ENCODE measurements around the gene HDAC7. TPM values are rescaled to one million over a fixed set of nuclear protein-coding genes. Genes with fewer than 3 reads are reported as not detected.
A peak's percentile ranks its signal among the peaks of the same experiment; 100 is the strongest.
"Not testable (repeated sequence)": the region's sequence is repeated elsewhere in the genome, so short reads cannot be mapped to it uniquely, and the experiment has no call there.

The HDAC7 gene
- total RNA-seq, 1 experiment from 2014 or later: 37.1 TPM

DNA sequence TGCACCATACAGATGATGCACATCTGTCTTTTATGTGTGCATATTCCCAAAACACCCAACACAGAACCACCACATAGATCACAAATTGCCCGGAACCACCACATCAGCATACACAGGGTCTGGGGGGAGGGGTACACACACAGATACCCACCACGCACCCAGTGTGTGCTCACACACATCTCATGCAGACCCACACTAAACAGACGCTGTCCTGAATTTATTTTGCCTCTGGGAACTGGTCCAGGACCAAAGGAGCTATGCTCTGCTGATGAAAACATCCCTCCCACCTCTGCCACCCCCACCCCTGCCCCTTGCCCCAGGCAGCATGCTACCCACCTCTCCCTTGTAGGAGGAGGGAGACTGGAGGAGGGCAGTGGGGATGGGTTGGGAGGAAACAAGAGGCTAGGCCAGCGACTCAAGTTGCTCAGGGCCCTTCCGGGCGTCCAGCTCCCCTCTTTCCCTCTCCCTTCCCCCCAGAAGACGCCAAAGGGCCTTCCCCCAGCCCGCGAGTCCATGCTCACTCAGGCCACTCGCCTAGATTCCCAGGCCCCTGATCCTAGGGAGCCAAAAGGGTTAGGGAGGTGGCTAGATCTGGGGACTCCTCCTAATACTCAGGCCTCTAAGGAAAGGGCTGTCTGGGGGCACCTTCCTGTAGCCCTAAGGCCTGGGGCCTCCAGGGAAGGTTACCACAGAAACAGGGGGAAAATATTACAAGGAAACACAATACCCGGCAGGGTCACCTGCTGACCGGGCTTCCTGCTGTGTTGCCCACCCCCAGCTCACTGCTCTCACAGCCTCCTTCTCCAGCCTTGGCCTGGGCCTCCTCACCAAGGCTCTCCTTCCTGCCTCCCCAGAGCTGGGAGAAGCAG is 3.1 kb downstream of the HDAC7 start:
- Histone ChIP-seq H3K27ac (no peak overlapping the region), H3K27me3 (no peaks in the 10 kb centered on the region), H3K36me3 (peaks cover under 1% of the 10 kb centered on the region; the same call in 1 of the 2 replicates), H3K9me3 (replicated peaks) (no peaks in the 10 kb centered on the region), H3K4me3 (no peak overlapping the region), H3K4me1 (peaks cover 47% of the 10 kb centered on the region)
- peak in 1 of 2 experiments; percentile 27 for DNase-seq

DNA sequence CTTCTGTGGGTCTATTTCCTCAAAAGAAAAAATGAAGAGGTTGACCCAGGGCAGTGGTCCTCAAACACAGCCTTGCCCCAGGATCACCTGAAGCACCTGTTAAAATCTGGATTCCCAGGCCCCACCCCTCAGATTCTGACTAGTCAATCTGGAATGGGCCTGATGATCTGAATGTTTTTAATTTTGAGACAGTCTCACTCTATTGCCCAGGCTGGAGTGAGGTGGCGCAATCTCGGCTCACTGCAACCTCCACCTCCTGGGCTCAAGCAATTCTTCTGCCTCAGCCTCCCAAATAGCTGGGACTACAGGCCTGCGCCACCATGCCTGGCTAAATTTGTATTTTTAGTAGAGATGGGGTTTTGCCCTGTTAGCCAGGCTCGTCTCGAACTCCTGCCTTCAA is 4.3 kb downstream of the HDAC7 start:
- H3K4me1 ChIP-seq: peaks cover 37% of the 10 kb centered on the region
- H3K9me3 ChIP-seq (replicated peaks); DNase-seq; H3K27me3 ChIP-seq; H3K4me3 ChIP-seq; H3K27ac ChIP-seq; H3K36me3 ChIP-seq: not testable (repeated sequence)

DNA sequence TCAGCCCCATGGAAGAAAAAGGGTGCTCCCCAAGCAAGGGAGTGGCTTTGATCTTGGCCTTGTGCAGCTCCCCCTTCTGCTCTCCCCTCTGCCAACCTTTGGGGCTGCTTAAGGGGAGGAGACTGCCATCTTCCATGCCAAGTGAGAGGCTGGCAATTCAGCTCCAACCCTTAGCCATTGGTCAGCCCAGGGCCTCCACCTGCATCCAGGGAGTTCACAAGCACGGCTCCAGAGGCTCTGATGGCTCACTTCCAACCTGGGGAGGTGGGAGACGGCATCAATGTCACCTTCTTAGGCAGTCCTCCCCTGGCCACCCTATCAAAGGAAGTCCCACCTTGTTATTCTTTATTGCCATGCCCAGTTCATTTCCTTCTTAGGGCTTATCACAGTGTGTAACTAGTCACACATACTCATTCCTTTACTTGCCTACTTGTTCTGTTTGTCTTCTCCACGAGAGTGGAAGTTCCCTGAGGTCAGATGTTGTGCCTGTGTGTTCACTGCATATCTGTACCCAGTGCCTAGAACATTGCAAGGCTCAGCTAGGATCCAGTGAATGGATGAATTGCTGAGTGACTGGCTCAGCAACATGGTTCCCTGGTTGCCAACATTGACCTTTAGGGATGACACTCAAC is 5.0 kb downstream of the HDAC7 start:
- H3K9me3 ChIP-seq (replicated peaks): no peaks in the 10 kb centered on the region
- H3K36me3 ChIP-seq: peaks cover 6% of the 10 kb centered on the region; the same call in 1 of the 2 replicates
- DNase-seq: no peak
- H3K4me1 ChIP-seq: peaks cover 37% of the 10 kb centered on the region
- no peak overlapping the region for H3K27ac ChIP-seq
- no peaks in the 10 kb centered on the region for H3K27me3 ChIP-seq
- no peak overlapping the region for H3K4me3 ChIP-seq

DNA sequence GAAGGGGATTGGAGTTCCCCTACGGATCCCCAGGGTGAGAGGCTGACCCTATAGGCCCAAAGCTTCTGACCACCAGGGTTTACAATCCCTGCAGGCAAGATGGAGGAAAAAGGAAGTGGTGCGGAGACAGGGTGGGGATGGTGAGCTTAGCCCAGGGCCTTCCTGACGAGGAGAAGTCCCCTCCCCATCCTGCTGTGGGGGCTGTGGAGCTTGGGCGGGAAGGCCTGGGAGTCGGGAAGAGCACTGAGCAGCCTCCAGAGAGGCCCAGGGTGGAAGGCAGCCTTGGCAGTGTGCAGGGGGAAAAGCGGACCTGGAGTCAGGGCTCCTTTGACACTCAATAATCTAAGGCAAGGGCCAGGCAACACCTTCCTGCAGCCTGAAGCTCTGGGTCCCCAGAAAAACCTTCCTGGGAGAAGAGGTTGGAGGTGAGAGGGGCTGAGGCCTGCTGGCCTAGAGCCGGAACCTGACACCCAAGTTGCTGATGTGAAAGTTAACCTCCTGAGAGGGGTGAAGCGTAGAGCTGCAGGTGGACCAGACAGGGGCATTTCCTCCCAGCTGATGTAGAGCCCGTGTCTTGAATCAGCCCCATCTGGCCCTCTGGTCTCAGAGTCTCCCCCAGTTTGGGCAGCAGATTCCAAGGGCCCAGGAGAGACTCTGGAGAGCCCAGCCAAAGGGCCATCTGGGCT is 6.0 kb downstream of the HDAC7 start:
- peak; percentile 47 to 53 for DNase-seq
- Histone ChIP-seq H3K36me3 (peaks cover 6% of the 10 kb centered on the region; the same call in 1 of the 2 replicates), H3K27me3 (no peaks in the 10 kb centered on the region), H3K27ac (peak overlapping the region; percentile 20; the same call in 1 of the 2 replicates), H3K4me3 (peak overlapping the region; percentile 43), H3K4me1 (peaks cover 37% of the 10 kb centered on the region), H3K9me3 (replicated peaks) (no peaks in the 10 kb centered on the region)

DNA sequence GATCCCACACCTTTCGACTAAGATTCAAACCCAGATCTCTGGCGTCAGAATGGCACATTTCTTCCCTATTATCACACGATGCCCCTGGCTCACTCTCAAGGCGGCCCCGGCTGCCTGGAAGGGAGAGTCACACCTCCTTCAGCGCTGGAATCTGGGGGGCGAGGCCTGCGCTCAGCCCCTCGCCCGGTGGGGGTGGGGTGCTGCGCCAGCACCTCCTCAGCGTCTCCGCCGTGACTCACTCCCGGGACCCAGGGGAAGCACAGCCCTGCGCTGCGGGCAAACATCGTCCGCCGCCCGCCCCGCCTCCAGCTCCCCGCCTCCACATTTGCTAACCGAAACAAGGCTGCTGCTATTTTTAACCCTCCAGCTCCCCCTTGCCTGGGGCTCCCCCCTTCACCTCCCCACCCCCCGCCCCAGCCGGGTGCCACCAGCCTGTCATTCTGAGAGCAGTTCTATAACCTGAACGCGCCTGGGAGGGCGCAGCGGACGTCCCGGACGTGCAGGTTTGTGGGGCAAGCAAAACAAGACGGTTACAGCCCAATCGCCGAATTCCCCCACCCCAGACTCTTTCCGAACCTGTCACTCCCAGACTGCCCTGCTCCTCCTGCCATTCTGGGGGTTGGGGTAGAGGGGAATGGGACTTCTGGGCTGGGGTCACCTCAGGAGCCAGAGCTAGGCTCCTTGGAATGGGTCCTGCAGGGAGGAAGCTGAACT is 6.7 kb downstream of the HDAC7 start:
- Histone ChIP-seq H3K4me1 (peaks cover 39% of the 10 kb centered on the region), H3K9me3 (replicated peaks) (no peaks in the 10 kb centered on the region)

DNA sequence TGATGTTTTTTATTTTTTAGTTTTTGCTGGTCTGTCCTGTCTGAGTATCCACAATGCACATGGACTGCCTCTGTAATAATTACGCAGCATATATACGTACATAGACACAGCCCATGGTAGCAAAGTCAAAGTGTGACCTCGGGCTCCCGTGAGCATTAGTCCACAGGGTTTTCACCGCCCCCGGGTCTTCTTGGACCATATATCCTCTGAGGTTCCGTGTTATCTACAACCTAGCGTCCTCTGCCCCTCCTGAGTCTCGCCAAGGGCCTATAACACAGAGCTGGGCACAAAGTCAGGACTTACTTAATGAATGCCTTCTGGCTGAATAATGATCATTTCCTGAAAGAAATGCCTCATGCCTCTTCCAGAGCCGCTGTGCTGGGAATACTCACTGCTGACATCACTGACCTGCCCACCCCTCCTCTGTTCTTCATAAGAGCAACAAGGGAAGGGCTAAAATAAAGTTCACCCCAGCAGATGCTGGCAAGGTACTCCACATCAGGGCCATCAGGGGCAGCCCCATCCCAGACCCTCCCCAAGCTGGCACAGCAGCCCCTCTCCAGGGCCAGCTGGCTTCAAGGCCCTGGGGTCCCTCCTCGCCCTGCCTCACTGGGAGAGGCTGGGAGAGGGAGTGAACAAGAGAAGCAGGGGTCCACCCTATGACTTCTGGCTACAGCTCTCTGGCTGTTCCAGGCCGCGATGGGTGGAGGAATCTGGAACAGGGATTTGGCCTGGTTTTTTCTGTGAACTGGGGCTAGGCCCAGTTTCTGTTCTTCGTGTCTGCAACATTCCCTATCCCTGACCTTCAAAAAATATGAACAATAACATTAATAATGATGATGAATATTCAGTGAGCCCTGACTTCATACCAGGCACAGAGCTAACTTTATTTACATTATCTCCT is 7.9 kb downstream of the HDAC7 start:
- H3K4me1 ChIP-seq: peaks cover 32% of the 10 kb centered on the region
- H3K9me3 ChIP-seq (replicated peaks): no peaks in the 10 kb centered on the region
- no peak for DNase-seq
- H3K4me3 ChIP-seq: no peak overlapping the region
- no peaks in the 10 kb centered on the region for H3K27me3 ChIP-seq
- H3K36me3 ChIP-seq: peaks cover 6% of the 10 kb centered on the region; the same call in 1 of the 2 replicates
- H3K27ac ChIP-seq: no peak overlapping the region; the same call in 1 of the 2 replicates

More for the DNA sequence above, 6.7 kb downstream of the HDAC7 start:
- Histone ChIP-seq H3K27me3 (no peaks in the 10 kb centered on the region), H3K27ac (peak overlapping the region; percentile 29; the same call in 1 of the 2 replicates), H3K4me3 (peak overlapping the region; percentile 43), H3K36me3 (peaks cover 6% of the 10 kb centered on the region; the same call in 1 of the 2 replicates)
- DNase-seq: peak; percentile 80 to 87

DNA sequence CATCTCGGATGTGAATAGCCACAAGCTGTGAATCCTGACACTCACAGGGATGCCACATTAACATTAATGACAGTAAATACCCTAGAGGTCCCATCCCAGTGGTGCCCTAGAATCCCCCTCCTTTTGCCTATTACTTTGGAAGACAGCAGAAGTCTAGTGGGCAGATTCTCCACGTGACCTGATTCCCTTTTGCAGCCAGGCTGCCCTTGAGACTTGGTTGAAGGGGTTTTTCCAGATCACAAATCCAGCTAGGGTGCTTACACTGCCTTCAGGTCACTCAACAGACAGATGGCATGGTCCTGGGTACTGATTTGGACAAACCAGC is 8.7 kb downstream of the HDAC7 start:
- Histone ChIP-seq H3K27me3 (no peaks in the 10 kb centered on the region), H3K9me3 (replicated peaks) (no peaks in the 10 kb centered on the region), H3K36me3 (peaks cover 10% of the 10 kb centered on the region; the same call in 1 of the 2 replicates), H3K4me3 (no peak overlapping the region), H3K27ac (no peak overlapping the region), H3K4me1 (peaks cover 31% of the 10 kb centered on the region)
- DNase-seq: no peak

DNA sequence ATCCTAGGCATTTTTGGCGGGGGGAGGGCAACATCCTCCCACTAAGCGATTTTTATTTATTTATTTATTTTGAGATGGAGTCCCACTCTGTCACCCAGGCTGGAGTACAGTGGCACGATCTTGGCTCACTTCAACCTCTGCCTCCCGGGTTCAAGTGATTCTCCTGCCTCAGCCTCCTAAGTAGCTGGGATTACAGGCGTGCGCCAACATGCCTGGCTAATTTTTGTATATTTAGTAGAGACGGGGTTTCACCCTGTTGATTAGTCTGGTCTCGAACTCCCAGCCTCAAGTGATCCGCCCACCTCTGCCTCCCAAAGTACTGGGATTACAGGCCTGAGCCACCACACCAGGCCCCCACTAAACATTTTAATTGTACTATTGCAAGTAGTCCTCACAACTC is 10.2 kb downstream of the HDAC7 start:
- not testable (repeated sequence) for H3K9me3 ChIP-seq (replicated peaks); H3K27me3 ChIP-seq; H3K27ac ChIP-seq; DNase-seq; H3K4me3 ChIP-seq
- H3K4me1 ChIP-seq: peaks cover 31% of the 10 kb centered on the region
- H3K36me3 ChIP-seq: peaks cover 14% of the 10 kb centered on the region

DNA sequence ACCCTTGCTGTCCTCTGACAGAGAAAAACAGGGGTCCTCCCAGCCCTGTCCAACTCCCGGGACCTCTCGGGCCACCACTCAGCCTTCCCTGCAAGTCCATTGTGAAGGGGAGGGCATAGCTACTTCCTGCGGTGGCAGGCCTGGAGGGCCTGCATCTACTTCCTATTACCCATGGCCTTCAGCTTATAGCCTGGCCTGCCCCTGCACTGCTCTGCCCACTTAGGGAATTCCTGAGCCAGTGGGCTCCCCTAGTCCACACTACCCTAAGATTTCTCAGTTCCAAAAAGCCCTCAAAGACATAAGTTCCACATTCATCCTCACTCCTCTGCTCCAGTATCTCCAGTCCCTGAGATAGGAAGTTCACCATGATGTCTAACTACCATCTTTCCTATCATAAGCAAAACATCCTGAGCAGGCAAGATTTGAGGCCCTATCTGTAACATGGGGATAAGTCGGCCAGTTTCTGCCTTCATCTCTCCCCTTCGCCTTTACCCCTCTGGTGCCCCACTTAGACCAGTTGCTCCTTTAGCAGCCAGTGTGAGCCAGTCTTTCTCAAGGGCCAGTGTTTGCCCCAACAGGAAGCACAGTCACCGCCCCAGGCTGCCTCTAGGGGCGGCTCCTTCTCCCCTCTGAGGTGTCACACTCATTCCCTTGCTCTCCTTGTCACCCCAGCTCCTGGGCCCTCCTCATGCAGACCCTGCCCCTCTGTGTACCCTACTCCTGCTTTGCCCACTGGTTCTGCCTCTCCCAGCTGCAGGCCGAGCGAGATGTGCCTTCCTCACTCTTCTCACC is 10.9 kb downstream of the HDAC7 start:
- H3K4me1 ChIP-seq: peaks cover 26% of the 10 kb centered on the region
- DNase-seq: peak in 1 of 2 experiments; percentile 34
- no peak overlapping the region for H3K4me3 ChIP-seq
- H3K36me3 ChIP-seq: peaks cover 21% of the 10 kb centered on the region
- no peaks in the 10 kb centered on the region for H3K27me3 ChIP-seq
- no peaks in the 10 kb centered on the region for H3K9me3 ChIP-seq (replicated peaks)
- H3K27ac ChIP-seq: no peak overlapping the region; the same call in 1 of the 2 replicates

DNA sequence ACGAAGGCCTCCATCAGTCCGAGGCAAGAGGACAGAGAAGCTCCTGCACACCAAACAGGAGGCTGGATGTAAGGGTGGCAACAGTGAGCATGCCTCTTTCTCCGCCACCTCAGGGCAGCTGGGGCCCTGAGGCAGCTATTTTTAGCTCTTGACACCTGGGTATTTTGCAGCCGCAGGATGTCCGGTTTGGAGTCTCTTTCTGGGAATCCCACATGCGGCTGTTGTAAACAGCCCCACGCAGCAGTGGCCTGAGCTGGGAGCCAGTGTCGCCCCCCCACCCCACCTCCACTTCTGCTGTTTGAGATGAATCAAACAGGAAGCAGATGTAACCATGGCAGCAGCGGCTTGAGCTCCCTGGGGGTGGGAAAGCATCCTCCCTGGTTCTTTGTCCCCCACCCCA is 11.7 kb downstream of the HDAC7 start:
- no peak overlapping the region for H3K4me3 ChIP-seq
- peaks cover 19% of the 10 kb centered on the region for H3K4me1 ChIP-seq
- peaks cover 23% of the 10 kb centered on the region for H3K36me3 ChIP-seq
- no peak overlapping the region; the same call in 1 of the 2 replicates for H3K27ac ChIP-seq
- no peaks in the 10 kb centered on the region for H3K27me3 ChIP-seq
- no peaks in the 10 kb centered on the region for H3K9me3 ChIP-seq (replicated peaks)
- DNase-seq: peak; percentile 53 to 69

DNA sequence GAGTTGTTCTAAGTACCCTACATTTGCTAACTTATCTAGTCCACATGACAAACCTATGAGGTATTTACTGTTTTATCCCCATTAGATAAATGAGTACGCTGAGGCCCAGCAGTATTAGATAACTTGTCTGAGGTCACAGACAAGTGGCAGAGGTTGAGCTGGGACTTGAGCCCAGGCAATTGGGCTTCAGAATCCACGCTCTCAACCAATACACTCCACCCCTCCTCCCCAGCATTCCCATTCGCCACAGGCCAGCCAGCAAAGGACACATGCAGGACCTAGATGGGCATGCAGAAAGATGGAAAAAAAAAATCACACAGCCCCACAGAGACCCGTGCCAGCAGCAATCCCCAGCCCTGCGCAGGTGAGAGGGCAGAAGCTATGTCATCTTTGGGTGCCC is 12.4 kb downstream of the HDAC7 start:
- H3K27me3 ChIP-seq: no peaks in the 10 kb centered on the region
- H3K4me1 ChIP-seq: peaks cover 14% of the 10 kb centered on the region
- no peaks in the 10 kb centered on the region for H3K9me3 ChIP-seq (replicated peaks)
- no peak overlapping the region for H3K27ac ChIP-seq
- DNase-seq: no peak
- H3K4me3 ChIP-seq: no peak overlapping the region
- H3K36me3 ChIP-seq: peaks cover 23% of the 10 kb centered on the region

DNA sequence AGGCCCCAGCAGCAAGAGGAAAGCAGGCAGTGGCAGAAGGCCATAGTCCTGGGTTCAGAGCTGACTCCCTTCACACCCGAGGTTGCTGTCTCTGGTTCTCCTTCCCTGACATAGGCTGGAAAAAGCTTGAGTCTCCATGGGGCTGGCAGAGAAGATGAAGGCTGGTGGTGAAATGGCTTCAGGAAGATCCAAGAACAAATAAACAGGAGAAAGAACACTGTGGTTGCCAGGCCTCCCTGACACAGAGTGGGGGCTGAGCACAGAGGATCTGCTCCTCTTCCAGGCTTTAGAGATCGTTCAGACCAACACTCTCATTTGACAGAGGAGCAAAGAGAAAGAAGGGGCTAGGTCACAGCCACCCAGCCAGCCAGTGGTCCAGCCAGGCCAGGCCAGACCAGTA is 14.3 kb downstream of the HDAC7 start:
- H3K27ac ChIP-seq: no peak overlapping the region
- peaks cover 14% of the 10 kb centered on the region for H3K4me1 ChIP-seq
- H3K9me3 ChIP-seq (replicated peaks): no peaks in the 10 kb centered on the region
- no peaks in the 10 kb centered on the region for H3K27me3 ChIP-seq
- no peak overlapping the region for H3K4me3 ChIP-seq
- DNase-seq: no peak
- H3K36me3 ChIP-seq: peaks cover 17% of the 10 kb centered on the region

DNA sequence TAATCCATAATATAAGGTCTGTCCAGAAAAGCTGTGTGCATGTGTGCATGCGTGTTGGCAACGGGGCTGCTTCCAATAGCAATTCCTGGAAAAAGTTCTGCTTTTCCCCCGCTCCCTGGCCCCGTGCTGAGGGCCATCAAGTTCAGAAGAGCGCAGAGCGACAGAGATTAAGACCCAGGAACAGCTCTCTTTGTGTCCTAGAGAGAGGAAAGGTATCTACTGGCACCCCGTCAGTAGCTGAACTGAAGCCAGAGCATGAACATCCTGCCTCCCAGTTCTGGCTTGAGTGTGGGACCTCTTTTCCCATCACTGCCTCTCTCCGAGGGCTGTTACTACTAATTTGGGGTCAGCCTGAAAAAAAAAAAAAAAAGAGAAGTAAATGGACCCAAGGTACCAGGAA is 15.5 kb downstream of the HDAC7 start:
- DNase-seq: no peak
- peaks cover 17% of the 10 kb centered on the region for H3K36me3 ChIP-seq
- no peak overlapping the region for H3K27ac ChIP-seq
- H3K4me3 ChIP-seq: no peak overlapping the region
- no peaks in the 10 kb centered on the region for H3K27me3 ChIP-seq
- no peaks in the 10 kb centered on the region for H3K9me3 ChIP-seq (replicated peaks)
- H3K4me1 ChIP-seq: peaks cover 14% of the 10 kb centered on the region

All from SJCRH30 (cell line).